HG02885 (cell line): ENCODE data around the gene TDRD9.

Source experiments
- ATAC-seq: cut with Tn5 transposase; IDR thresholded peaks from one replicate; pipeline ENCODE4 v1.9.1; 2021; ENCODE audit warnings: mild to moderate bottlenecking; ENCODE audit not compliant: unreplicated experiment, poor library complexity

Gene TDRD9

GRCh38 chr14:104016873-104017650 lies 88.8 kb downstream of the TDRD9 start:
- no peak for ATAC-seq

GRCh38 chr14:104019029-104019428 lies 90.8 kb downstream of the TDRD9 start:
- ATAC-seq = no peak

- no peak for ATAC-seq
Observed at GRCh38 chr14:104019806-104020205, 91.5 kb downstream of the TDRD9 start.

GRCh38 chr14:104020471-104020870 lies 92.2 kb downstream of the TDRD9 start:
- no peak for ATAC-seq

- no peak for ATAC-seq
Observed at GRCh38 chr14:104023325-104024055, 95.2 kb downstream of the TDRD9 start.

GRCh38 chr14:104025534-104025933 lies 97.3 kb downstream of the TDRD9 start:
- no peak for ATAC-seq

GRCh38 chr14:104026024-104026423 lies 97.8 kb downstream of the TDRD9 start:
- ATAC-seq = no peak

- ATAC-seq = no peak
Observed at GRCh38 chr14:104030958-104031357, 102.7 kb downstream of the TDRD9 start.

GRCh38 chr14:104031384-104031783 lies 103.1 kb downstream of the TDRD9 start:
- ATAC-seq = no peak

GRCh38 chr14:104034976-104035699 lies 106.9 kb downstream of the TDRD9 start:
- no peak for ATAC-seq

GRCh38 chr14:104036212-104036611 lies 108.0 kb downstream of the TDRD9 start:
- ATAC-seq = no peak

- ATAC-seq = no peak
Observed at GRCh38 chr14:104037074-104037473, 108.8 kb downstream of the TDRD9 start.

- ATAC-seq = no peak
Observed at GRCh38 chr14:104037903-104038302, 109.6 kb downstream of the TDRD9 start.

GRCh38 chr14:104039214-104039613 lies 111.0 kb downstream of the TDRD9 start:
- ATAC-seq = no peak

GRCh38 chr14:104040539-104040938 lies 112.3 kb downstream of the TDRD9 start:
- ATAC-seq = no peak

- no peak for ATAC-seq
Observed at GRCh38 chr14:104041430-104042104, 113.3 kb downstream of the TDRD9 start.

GRCh38 chr14:104044016-104044415 lies 115.8 kb downstream of the TDRD9 start:
- no peak for ATAC-seq

- ATAC-seq = no peak
Observed at GRCh38 chr14:104047761-104048160, 119.5 kb downstream of the TDRD9 start.

- no peak for ATAC-seq
Observed at GRCh38 chr14:104048758-104049507, 120.7 kb downstream of the TDRD9 start.
